Measurements from ENCODE around the gene CTRB2. TPM values are rescaled to one million over a fixed set of nuclear protein-coding genes. Genes with fewer than 3 reads are reported as not detected.
A peak's percentile ranks its signal among the peaks of the same experiment; 100 is the strongest.

CTRB2 gene
- total RNA-seq, 2 donors from 2014 or later = not detected

- H3K4me1 ChIP-seq = peaks cover 0 to 95% of the 10 kb centered on the region in 2 donors
- DNase-seq (ENCODE audit: low spot score) = no peak
- H3K4me3 ChIP-seq = no peak overlapping the region
Measured at GRCh38 chr16:75248142-75248535, 41.2 kb upstream of the CTRB2 start.

GRCh38 chr16:75247249-75247648 lies 40.3 kb upstream of the CTRB2 start:
- Histone ChIP-seq H3K36me3 (peaks cover 7% of the 10 kb centered on the region), H3K4me1 (peaks cover 0 to 92% of the 10 kb centered on the region in 2 donors), H3K9me3 (no peaks in the 10 kb centered on the region), H3K27ac (peak overlapping the region; percentile 97 to 98), H3K4me3 (no peak overlapping the region), H3K27me3 (no peaks in the 10 kb centered on the region)
- DNase-seq (ENCODE audit: low spot score) = no peak
- TF ChIP-seq CTCF (IDR thresholded peaks at IDR 0.05) = no peak

More at GRCh38 chr16:75248142-75248535, 41.2 kb upstream of the CTRB2 start:
- no peaks in the 10 kb centered on the region for H3K27me3 ChIP-seq
- H3K36me3 ChIP-seq = no peaks in the 10 kb centered on the region
- no peak for TF ChIP-seq CTCF (IDR thresholded peaks at IDR 0.05)
- peak overlapping the region; percentile 97 to 98 for H3K27ac ChIP-seq
- no peaks in the 10 kb centered on the region for H3K9me3 ChIP-seq

- DNase-seq (ENCODE audit: low spot score) = no peak
- TF ChIP-seq CTCF (IDR thresholded peaks at IDR 0.05) = no peak
- no peaks in the 10 kb centered on the region for H3K9me3 ChIP-seq
- peaks cover 13% of the 10 kb centered on the region for H3K36me3 ChIP-seq
- peak overlapping the region; percentile 97 to 98 for H3K27ac ChIP-seq
- peaks cover 0 to 91% of the 10 kb centered on the region in 2 donors for H3K4me1 ChIP-seq
- no peaks in the 10 kb centered on the region for H3K27me3 ChIP-seq
- H3K4me3 ChIP-seq = no peak overlapping the region
Measured at GRCh38 chr16:75246504-75247205, 39.7 kb upstream of the CTRB2 start.

GRCh38 chr16:75244844-75245758 lies 38.1 kb upstream of the CTRB2 start:
- H3K4me3 ChIP-seq = no peak overlapping the region
- no peak for TF ChIP-seq CTCF (IDR thresholded peaks at IDR 0.05)
- no peaks in the 10 kb centered on the region for H3K9me3 ChIP-seq
- peak overlapping the region; percentile 97 to 98 for H3K27ac ChIP-seq
- H3K4me1 ChIP-seq = peaks cover 0 to 95% of the 10 kb centered on the region in 2 donors
- peak; percentile 90 for DNase-seq (ENCODE audit: low spot score)
- no peaks in the 10 kb centered on the region for H3K27me3 ChIP-seq
- peaks cover 20% of the 10 kb centered on the region for H3K36me3 ChIP-seq

- no peaks in the 10 kb centered on the region for H3K9me3 ChIP-seq
- TF ChIP-seq CTCF (IDR thresholded peaks at IDR 0.05) = no peak
- no peak overlapping the region for H3K4me3 ChIP-seq
- H3K27ac ChIP-seq = peak overlapping the region; percentile 97 to 98
- no peaks in the 10 kb centered on the region for H3K27me3 ChIP-seq
- H3K4me1 ChIP-seq = peaks cover 0 to 95% of the 10 kb centered on the region in 2 donors
- DNase-seq (ENCODE audit: low spot score) = peak; percentile 78
- peaks cover 20% of the 10 kb centered on the region for H3K36me3 ChIP-seq
Measured at GRCh38 chr16:75244225-75244809, 37.4 kb upstream of the CTRB2 start.

Measured in right atrium auricular region (tissue), 2 donors.